LoVo (cell line): Measurements from ENCODE around the gene CADM4.
"Not testable (repeated sequence)": the region's sequence is repeated elsewhere in the genome, so short reads cannot be mapped to it uniquely, and the experiment has no call there.

Source experiments
- DNase-seq: peaks from one replicate; pipeline ENCODE4 v3.0.0-alpha.2; 2016; ENCODE audit warnings: low spot score

CADM4 gene, protein sequence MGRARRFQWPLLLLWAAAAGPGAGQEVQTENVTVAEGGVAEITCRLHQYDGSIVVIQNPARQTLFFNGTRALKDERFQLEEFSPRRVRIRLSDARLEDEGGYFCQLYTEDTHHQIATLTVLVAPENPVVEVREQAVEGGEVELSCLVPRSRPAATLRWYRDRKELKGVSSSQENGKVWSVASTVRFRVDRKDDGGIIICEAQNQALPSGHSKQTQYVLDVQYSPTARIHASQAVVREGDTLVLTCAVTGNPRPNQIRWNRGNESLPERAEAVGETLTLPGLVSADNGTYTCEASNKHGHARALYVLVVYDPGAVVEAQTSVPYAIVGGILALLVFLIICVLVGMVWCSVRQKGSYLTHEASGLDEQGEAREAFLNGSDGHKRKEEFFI

DNA sequence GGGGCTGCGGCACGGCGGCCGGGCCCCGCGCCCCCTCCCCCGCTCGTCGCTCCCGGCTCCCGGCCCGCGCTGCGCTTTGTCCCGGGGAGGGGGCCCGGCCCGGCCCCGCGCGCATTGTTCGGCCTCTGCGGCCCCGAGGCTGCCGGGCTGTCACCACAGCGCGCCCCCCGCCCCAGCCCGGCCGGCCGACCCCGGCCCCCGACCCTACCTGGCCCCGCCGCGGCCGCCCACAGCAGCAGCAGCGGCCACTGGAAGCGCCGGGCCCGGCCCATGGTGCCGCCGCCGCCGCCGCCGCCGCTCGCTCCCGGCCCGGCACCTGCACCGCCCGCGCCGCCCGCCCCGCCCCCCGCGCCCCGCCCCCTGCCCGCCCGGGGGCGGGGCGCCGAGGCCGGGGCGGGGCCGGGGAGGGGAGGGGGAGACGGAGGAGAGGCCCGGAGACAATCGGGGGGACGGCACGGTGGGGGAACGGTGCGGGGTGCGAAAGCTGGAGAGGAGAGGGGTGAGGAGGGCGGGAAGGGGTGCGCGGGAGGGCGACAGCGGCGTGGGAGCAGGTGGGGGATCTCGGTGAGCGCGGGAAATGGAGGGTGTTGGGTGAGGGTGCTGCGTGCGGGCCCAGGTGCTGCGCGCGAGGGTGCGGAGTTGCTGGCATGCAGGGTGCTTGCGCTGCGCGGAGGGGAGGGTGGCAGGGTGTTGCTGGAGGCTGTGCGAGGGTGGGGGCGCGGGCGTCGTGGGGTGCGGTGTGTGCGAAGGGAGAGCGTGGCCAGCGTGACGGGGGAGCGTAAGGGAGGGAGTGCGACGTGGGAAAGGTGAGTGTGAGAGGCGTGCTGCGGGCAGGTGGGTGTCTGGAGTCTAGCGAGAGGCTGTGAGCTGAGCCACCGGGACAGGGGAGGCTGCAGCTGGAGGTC is at the start of gene CADM4:
TSS of gene CADM4 (minus strand) at position 332 of the 905 bp plus-strand sequence. CDS start at position 272, 60 bp downstream.
- peak; percentile 32 for DNase-seq

DNA sequence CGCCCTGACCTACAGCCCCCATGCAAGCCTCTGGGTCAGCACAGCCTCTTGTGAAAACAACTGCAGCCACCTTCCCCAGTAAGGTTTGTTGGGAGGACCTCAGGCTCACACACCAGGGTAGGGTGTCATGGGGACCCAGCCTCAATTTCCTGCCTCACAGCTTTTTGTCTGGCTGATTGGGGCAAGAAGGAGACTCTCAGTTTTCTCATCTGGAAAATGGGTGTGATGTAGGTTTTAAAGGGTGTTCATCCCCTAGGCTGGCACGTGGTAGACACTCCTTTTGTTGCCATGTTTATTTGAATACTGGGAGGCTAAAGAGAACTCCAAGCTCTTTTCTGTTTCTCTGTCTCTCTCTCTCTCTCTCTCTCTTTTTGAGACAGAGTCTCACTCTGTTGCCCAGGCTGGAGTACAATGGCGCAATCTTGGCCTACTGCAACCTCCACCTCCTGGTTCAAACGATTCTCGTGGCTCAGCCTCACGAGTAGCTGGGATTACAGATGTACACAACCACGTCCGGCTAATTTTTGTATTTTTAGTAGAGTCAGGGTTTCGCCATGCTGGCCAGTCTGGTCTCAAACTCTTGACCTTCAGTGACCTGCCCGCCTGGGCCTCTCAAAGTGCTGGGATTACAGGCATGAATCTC is 48.5 kb upstream of the CADM4 start:
- DNase-seq = no peak

DNA sequence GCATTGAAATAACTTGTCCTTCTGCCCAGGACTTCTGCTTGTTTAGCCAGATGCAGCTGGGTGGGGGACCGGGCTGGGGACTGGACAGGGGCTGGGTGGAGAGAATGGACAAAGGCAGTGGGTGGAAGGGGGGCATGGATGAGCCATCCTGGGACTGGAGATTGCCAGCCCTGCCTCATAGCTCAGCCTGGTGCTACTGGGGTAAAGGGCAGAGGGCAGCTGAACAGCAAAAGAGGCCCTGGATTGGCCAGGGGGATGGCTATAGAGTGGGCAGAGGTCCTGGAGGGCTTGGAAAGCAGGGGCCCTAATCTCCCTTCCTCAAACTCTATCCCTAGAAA is 48.0 kb upstream of the CADM4 start:
- no peak for DNase-seq

DNA sequence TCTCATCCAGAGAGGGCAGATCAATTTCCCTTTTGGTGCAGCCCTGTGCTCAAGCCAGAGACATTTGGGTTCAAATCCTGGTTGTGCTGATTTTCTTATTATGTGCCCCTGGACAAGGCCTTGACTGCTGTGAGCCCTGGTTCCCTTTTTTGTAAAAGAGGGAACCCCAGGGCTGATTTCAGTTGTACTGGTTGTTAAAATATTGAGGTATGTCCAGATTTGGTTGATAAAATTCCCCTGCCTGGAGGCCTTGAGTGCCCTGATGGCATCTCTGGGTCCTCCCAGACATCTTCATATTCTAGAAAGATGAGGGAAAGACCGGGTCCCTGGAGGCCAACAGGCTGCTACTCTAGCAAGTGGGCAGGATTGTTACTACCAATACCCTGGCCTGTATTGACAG is 44.7 kb upstream of the CADM4 start:
- DNase-seq = no peak

DNA sequence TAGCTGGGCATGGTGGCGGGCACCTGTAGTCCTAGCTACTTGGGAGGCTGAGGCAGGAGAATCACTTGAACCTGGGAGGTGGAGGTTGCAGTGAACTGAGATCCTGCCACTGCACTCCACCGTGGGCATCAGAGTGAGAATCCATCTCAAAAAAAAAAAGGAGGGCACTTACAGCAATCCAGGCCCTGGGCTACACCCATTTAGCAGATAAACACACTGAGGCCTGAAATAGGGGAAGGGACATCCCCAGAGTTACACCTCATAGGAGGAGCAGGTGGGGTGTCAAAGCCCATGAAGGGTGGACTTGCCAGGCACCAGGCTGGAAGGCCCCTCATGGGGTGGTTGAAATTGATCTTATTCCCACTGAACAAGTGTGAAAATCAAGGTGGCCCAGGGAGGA is 44.3 kb upstream of the CADM4 start:
- DNase-seq = no peak

DNA sequence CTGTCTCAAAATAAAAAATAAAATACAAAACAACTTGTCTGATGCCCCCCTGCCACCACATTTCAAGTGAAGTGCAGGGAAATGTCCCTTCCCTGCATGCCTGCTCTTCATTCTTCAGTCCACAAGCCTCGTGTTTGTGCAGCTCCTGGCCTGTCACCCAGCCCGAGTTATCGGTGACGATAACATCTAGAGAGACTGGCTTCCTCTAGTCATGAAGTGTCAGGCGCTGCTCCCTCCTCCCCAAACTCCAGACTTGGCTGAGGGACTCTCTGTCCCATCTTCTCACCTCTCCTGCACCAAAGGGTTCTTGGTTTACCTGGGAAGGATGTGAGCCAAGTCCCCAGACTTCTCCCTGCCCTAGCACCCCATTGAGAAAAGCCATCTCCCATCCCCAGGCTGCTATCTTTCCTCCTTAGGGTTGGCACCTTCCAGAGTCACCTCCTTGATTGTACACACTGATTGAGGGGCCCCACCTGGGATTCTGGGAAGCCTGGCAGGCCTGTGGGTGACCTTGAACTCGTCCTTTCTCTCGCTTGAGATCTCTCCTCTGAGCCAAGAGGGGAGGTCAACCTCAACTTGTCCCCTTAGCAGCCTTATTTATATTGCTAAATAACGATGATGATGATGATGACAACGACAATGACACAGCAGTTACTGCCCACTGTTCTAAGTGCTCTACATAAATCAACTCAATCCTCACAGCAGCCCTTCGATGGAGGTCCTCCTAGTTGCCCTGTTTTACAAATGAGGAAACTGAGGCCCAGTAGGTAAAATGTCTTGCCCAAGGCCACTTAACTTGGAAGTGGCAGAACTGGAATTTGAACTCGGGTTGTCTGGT is 43.4 kb upstream of the CADM4 start:
- DNase-seq = no peak

DNA sequence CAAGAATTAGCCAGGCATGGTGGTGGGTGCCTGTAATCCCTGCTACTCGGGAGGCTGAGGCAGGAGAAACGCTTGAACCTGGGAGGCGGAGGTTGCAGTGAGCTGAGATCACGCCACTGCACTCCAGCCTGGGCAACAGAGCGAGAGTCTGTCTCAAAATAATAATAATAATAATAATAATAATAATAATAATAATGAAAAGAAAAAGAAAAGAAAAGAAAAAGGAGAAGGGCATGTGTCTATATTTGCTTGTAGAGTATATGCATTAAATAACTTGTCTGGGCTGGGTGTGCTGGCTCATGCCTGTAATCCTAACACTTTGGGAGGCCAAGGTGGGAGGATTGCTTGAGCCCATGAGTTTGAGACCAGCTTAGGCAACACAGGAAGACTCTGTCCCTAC is 42.6 kb upstream of the CADM4 start:
- DNase-seq = not testable (repeated sequence)

DNA sequence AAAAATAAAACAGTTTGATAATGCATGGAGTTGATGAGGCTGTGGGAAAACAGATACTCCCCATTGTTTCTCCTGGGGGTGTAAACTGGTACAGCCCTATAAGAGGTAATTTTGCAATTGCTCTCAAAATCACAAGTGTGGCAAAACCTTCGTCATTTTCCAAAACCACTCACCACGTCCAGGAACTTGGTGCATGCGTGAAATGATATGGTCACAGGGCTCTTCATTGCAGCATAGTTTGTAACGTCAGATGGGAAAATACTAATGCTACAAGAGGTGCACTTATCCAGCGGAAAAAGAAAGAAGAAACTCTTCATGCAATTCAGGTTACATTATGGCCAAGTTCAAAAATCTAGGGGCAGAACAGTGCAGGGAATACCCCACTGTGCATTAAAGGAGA is 42.2 kb upstream of the CADM4 start:
- DNase-seq = no peak

DNA sequence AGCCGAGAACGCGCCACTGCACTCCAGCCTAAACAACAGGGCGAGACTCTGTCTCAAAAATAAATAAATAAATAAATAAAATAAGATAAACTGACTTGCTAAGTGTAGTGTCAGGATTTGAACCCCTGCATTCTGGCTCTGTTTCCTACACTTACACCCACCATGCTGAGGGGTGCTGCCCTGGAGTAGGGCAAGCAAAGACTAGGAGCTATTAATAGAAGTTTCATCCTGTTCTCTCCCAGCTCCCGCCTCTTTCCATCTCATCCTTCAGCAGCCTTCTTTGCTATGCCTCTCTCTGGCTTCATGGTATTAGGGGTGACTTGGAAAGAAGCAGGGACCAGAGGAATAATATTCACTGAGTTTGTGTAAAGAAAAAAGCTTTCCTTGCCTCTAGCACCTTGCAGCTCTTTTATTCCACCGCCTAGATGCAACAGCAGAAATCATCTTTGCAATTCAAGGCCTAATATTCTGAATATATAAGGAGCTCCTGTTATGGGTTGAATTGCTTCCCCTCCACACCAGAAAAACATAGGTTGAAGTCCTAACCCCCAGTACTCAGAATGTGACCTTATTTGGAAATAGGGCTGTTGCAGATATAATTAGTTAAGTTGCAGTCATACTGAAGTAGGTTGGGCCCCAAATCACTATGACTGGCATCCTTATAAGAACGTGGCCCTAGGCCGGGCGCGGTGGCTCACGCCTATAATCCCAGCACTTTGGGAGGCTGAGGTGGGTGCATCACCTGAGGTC is 39.0 kb upstream of the CADM4 start:
- DNase-seq = no peak

DNA sequence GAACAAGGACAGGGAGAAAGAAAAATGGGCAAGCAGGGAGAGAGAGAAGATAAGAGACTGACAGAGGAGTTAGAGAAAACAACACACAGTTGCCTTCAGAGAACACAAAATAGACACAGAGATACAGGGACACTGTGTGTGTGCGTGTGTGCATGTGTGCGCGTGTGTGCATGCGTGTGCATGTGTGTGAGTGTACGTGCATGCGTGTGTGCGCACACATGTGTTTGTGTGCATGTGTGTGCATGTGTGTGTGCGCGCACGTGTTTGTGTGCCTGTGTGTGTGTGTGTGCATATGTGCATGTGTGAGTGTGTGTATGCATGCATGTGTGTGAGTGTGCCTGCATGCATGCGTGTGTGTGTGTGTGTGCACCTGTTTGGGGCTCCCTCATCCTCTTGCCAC is 36.3 kb upstream of the CADM4 start:
- no peak for DNase-seq

DNA sequence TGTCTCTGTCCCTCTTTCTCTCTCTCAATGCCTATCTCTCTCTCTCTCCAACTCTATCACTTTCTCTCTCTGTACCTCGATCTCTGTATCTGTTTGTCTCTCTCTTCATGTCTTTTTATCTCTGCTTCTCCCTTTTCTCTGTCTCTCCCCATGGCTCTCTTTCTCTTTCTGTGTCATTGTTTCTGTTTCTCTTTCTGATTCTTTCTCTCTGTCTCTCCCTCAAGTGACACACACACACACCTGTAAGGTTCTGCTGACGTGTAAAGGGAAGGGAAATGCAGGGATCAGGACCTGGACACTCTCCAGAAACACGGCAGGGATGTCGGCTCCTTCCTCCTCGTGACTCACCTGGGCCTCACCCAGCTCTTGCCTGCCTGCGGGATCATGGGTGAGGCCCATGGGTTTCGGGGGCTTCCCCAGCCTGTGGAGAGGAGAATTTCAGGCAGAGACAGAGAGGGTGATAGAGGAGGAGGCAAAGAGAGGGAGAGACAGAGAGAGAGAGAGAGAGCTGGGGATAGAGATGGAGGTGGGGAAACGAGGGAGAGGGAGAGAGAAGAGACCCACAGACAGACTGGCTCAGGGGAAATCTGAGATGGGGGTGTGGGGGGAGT is 35.7 kb upstream of the CADM4 start:
- peak; percentile 95 for DNase-seq

DNA sequence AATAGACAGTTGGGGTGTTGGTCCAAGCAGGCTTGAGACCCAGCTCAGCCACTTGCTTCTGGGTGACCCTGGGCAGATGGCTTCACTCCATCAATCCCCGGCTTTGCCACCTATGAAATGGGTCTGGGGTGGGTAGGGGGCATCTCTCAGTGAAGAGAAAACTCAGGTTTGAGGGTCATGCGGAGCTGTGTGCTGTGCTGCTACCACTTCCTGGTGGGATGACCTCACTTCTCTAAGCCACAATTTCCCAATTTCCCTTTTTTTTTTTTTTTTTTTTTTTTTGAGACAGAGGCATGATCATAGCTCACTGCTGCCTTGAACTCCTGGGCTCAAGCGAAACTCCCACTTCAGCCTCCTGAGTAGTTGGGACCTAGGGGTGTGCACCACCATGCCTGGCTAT is 34.9 kb upstream of the CADM4 start:
- DNase-seq = peak; percentile 9

DNA sequence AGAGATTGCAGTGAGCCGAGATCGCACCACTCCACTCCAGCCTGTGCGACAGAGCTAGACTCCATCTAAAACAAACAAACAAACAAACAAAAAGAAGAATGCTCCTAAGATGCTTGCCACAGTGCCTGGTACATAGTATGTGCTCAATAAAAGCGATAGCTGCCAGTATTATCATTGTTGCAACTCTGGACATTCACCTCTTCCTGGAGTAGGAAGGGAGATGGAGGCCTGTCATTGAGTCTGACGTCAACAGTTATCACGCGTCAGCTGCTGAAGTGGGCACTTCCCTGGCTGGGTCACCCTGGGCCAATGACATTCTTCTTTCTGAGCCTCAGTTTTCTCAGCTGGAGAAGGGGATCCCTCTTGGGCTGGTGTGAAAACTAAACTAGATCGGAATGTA is 34.5 kb upstream of the CADM4 start:
- DNase-seq = no peak

DNA sequence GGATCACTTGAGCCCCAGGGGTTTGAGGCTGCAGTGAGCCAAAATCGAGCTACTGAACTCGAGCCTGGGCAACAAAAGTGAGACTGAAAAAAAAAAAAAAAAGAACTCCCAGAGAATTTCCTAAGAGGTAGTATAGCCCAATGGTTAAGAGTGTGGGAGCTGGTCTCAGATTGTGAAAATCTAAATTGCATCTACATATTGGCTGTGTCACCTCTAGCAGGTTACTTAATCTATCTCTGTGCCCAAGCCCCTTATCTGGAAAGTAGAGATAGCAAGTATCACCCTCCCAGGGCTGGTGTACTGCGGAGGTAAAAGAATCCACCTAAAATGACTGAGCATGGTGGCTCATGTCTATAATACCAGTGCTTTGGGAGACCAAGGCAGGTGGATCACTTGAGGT is 34.0 kb upstream of the CADM4 start:
- no peak for DNase-seq

DNA sequence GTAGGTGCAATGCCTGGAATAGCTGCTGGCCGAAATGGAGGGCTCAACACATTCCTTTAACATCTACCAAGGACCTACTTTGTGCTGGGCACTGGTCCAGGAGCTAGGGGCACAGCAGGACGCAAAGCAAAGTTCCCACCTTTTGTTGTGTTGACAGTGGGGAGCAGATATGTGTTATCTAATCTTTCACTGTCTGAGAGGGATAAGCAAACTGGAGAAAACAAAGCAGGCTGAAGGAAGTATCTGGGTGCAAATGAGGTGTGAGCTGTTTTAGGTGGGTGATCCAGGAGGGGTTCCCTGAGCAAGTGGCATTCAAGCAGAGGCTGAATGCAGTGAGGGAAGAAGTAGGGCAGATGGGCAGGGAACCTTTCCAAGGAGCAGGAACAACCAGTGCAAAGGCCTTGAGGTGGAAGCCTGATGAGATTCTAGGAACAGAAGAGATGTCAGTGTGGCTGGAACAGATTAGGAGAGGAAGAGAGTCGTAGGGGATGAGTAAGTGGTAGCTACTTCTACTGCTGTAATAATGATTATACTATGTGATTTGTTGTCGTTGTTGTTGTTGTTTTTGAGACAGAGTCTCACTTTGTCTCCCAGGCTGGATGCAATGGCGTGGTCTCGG is 32.5 kb upstream of the CADM4 start:
- DNase-seq = no peak

DNA sequence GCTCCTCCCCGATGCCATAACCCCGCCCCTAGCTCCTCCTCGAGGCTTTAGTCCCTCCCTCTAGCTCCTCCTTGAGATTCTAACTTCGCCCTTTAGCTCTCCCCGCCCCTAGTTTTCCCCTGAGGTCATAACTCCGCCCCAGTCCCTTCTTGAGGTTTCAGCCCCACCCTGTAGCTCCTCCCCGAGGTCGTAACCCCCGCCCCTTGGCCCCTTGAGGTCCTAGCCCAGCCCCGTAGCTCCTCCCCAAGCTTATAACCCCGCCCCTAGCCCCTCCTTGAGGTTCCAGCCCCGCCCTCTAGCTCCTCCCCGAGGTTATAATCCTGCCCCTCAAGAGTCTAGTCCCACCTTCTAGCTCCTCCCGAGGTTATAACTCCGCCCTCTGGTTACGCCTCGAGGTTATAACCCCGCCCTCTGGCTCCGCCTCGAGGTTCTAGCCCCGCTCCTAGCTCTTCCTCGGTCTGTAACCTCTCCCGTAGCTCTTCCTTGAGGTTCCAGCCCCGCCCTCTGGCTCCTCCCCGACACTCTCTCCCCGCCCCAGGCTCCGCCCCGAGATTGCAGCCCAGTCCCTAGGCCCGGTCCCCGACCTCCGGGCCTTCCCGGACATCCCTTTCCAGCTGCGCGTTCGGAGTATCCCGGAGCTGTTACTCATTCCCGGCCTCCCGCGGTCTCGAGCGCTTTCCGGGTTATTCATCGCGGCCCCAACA is 28.9 kb upstream of the CADM4 start:
- DNase-seq = peak; percentile 98

DNA sequence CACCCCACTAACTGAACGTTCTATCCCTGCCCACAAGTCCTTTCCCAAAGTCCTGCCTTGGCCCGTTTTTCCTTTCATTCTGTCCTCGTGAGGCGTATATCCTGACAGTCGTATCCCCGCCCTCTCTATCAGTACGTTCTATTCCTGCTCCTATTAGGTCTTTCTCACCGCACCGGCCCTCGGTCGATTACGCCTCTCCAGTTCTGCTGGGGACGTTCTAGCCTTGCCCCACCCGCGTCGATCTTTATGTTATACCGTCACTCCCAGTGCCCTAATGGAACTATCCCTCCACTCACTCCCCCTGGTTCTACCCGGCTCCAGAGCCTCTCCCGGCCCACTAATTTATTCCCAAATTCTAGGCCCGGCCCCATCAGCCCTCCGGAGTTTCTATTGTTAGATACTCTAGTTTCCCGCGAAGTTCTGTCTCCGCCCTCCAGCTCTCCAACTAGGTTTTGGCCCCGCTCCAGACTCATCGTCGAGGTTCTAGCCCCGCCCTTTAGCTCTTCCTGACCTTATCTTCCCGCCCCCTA is 28.3 kb upstream of the CADM4 start:
- no peak for DNase-seq

DNA sequence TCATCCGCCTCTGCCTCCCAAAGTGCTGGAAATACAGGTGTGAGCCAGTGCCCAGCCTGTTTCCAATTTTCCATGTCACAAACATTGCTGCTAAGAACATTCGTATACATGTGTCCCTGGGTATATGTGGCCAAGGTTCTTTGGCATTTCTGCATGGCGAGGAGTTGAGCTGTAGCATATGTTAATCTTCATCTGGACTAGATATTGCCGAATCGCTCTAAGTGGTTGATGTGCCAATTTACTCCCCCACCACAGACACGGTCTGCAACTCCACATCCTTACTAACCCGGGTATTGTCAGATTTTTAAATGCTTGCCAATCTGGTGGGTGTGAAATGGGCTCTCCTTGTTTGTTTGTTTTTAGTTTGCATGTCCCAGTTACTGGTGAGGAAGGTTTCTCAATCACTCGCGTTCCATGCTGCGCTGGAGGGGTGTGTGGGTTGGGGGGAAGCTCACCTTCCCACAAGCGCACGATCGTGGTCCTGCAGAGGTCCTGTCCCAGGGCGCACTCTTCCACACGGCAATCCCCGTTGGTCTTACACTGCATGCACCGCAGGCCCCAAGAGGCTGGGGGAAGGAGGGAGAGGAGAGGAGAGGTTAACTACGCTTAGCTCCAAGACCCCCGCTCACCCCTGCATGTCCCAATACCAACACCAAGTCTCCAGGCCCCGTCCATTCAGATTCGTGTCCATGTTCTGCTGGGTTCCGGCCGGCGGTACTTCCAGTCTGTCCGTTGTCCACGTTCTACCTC is 27.7 kb upstream of the CADM4 start:
- no peak for DNase-seq

DNA sequence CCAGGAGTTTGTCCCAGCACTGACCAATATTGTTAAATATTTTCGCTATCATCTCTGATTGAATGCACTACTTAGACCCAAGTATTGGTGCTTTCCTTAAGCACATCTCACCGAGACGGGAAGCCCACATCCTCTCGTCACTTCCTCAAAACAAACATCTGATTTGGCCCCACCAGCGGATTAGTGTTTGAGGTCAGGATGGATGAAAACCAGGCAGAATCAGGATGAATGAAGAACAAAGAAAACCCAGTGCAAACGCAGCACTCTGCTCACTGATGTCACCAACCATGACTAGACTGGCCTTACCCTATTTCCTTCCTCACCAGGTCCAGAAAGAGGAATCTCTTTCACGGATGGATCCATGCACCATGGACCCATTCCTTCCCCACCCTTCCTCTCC is 24.4 kb upstream of the CADM4 start:
- no peak for DNase-seq
